ENCODE data around the gene NCF2. TPM values are rescaled to one million over a fixed set of nuclear protein-coding genes. Genes with fewer than 3 reads are reported as not detected.

Gene NCF2
- total RNA-seq (10.5 and 10.7 TPM in 2 replicates), polyA plus RNA-seq (9.9 and 10.9 TPM in 2 replicates), polyA minus RNA-seq (17.1 and 22.8 TPM in 2 replicates)
- 26.1 TPM for total RNA-seq (2013)

DNA sequence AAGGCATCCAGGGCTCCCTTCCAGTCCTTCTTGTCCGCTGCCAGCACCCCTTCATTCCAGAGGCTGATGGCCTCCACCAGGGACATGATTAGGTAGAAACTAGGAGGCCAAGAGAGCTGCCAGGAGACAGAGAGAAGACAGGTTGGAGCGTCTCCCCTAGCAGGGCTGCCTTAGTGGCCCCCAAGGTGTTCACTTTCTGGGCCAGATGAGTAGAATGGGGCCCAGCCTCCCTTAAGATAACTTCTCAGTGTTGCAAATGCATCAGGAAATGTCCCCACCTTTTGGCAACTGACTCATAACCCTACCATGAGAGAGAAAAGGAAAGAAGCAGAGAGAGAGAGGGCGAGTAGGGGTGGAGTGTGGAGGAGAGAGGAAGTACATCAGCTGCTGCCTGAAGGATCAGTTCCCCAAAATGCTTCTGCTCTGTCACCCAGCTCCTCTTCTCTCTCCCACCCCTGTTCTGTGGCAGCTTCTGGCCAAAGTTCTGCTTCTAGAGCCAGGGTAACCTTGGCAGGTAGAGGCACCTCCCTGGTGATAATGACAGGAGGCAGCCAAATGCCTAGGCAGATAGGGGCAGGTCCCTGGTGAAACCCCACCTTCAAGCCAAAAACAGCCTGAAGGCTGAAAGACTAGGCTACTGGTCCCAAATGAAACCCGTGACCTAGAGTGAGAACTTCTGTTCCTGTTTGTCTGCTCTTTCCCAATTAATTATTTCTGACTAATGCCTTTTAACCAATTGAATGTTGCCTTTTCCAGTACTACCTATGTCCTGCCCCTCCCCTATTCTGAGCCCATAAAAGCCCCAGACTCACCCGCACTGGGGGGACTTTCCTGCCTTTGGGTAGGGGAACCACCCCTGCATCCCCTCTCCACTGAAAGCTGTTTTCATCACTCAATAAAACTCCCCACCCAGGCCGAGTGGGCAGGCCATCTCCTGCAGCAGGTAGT lies at the start of gene NCF2:
NCF2 (minus strand) TSS at position 216 of the 948 bp plus-strand sequence; CDS start at position 86, 130 bp downstream.
- peak; percentile 84 for ATAC-seq (ENCODE audit: low read depth)
- intact Hi-C loops (cut with micrococcal nuclease): loop anchor here (1.0 to 5.0 kb wide), 8 partner anchors 10 to 1727 kb away; partner anchors contain the start of genes ARPC5 and IVNS1ABP
- Histone ChIP-seq H3K27ac (ENCODE audit: low read length in 2 of 2) (peak within 1 kb of the TSS; percentile 91 to 93), H3K4me3 (ENCODE audit: control extremely low read depth in 1 of 5, extremely low read depth in 1 of 5, insufficient read depth in 1 of 5, low read depth in 2 of 5, low read length in 4 of 5) (peak within 1 kb of the TSS; percentile 20 to 81 (median 42)), H3K4me1 (ENCODE audit: control insufficient read depth in 2 of 2, insufficient read depth in 2 of 2, low read length in 2 of 2) (peaks cover 61 to 64% of the 10 kb centered on the region in 2 donors), H3K36me3 (replicated peaks in 1 of 2; ENCODE audit: control extremely low read depth in 1 of 2, control insufficient read depth in 1 of 2, extremely low read depth in 1 of 2, insufficient read depth in 2 of 2, low read length in 1 of 2) (peaks cover 0 to 8% of the 10 kb centered on the region in 2 experiments), H2AFZ (ENCODE audit: insufficient read depth, low read depth, low read length, poor library complexity, severe bottlenecking) (peak within 1 kb of the TSS; percentile 44), H3K4me2 (replicated peaks; ENCODE audit: low read depth, low read length, poor library complexity, severe bottlenecking) (peak within 1 kb of the TSS; percentile 73), H3K9ac (ENCODE audit: low read length) (peak within 1 kb of the TSS; percentile 34), H4K20me1 (ENCODE audit: control insufficient read depth, insufficient read depth, low read length, poor library complexity, severe bottlenecking) (no peaks in the 10 kb centered on the region), H3K79me2 (ENCODE audit: control insufficient read depth, insufficient read depth, low read length) (peaks cover 13% of the 10 kb centered on the region), H3K27me3 (replicated peaks in 1 of 4; ENCODE audit: control extremely low read depth in 1 of 4, control insufficient read depth in 3 of 4, insufficient read depth in 4 of 4, low read length in 3 of 4) (no peaks in the 10 kb centered on the region), H3K9me3 (ENCODE audit: control extremely low read depth in 1 of 3, control insufficient read depth in 2 of 3, insufficient read depth in 1 of 3, low read length in 2 of 3) (no peaks in the 10 kb centered on the region)
- Mint-ChIP-seq H3K4me3 (peak within 1 kb of the TSS; percentile 37), H3K27me3 (no peaks in the 10 kb centered on the region), H3K9me3 (ENCODE audit: insufficient read depth) (peaks cover 2% of the 10 kb centered on the region), H3K4me1 (peaks cover 60% of the 10 kb centered on the region), H3K27ac (peak within 1 kb of the TSS; percentile 95)
- TF ChIP-seq EZH2 (IDR thresholded peaks at IDR 0.05; ENCODE audit: borderline replicate concordance, insufficient read depth, low read depth, low read length, poor library complexity, severe bottlenecking): no peak
- TF ChIP-seq, protein P1, sequence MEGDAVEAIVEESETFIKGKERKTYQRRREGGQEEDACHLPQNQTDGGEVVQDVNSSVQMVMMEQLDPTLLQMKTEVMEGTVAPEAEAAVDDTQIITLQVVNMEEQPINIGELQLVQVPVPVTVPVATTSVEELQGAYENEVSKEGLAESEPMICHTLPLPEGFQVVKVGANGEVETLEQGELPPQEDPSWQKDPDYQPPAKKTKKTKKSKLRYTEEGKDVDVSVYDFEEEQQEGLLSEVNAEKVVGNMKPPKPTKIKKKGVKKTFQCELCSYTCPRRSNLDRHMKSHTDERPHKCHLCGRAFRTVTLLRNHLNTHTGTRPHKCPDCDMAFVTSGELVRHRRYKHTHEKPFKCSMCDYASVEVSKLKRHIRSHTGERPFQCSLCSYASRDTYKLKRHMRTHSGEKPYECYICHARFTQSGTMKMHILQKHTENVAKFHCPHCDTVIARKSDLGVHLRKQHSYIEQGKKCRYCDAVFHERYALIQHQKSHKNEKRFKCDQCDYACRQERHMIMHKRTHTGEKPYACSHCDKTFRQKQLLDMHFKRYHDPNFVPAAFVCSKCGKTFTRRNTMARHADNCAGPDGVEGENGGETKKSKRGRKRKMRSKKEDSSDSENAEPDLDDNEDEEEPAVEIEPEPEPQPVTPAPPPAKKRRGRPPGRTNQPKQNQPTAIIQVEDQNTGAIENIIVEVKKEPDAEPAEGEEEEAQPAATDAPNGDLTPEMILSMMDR (IDR thresholded peaks at IDR 0.05): no peak
- ChIA-PET POLR2A (interaction anchor here (0.6 to 1.9 kb wide), 6 partner anchors 10 to 120 kb away, joined by 3 to 12 read pairs (median 4); partner anchors contain the start of gene ARPC5), CTCF (interaction anchor here (0.6 to 2.8 kb wide), 11 partner anchors 10 to 581 kb away, joined by 3 to 26 read pairs (median 4); no protein-coding TSS in a partner anchor)
- peak; percentile 91 for DNase-seq
- WGBS (ENCODE audit: insufficient coverage): 34% methylated on average over 3 of the region's 6 CpGs

Data from B cell (primary cell).